ENCODE data around the gene CCDC8. TPM values are rescaled to one million over a fixed set of nuclear protein-coding genes. Genes with fewer than 3 reads are reported as not detected.

The CCDC8 gene, protein sequence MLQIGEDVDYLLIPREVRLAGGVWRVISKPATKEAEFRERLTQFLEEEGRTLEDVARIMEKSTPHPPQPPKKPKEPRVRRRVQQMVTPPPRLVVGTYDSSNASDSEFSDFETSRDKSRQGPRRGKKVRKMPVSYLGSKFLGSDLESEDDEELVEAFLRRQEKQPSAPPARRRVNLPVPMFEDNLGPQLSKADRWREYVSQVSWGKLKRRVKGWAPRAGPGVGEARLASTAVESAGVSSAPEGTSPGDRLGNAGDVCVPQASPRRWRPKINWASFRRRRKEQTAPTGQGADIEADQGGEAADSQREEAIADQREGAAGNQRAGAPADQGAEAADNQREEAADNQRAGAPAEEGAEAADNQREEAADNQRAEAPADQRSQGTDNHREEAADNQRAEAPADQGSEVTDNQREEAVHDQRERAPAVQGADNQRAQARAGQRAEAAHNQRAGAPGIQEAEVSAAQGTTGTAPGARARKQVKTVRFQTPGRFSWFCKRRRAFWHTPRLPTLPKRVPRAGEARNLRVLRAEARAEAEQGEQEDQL
- total RNA-seq: not detected

DNA sequence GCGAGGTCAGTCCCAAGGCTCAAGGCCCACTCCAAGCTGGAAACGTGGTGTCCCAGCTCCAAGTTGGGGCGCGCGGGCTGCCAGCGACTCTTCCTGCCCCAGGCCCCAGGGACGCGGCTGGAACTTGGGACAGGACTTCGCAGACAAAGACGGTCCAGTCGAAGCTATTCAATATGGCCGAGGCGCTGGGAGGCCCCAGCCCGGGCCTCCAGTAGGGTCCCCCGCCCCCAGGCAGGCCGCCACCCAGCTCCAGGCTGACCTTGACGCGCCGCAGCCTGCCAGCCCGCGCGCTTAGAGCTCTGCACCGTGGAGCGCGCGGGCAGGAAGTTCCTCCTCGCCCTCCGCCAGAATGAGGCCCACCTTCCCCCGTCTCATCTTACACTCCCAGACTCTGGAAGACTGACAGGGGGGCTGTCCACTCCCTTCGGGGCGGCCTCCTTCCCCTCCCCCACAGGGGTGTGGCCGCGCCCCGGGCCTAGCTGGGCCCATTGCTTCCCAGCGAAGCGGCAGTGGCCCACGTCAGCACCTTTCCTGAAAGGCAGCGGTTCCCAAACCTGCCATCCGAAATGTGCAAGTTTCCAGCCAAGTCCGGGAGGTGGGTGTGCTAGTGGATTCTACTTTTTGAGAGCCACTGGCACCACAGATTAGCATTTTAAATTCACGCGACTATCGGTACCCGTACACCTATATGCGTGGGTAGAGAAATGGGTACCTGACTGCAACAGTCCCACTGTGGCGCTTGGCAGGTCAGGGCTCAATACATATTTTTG is at the start of gene CCDC8:
Gene CCDC8, minus strand, starts transcription at position 303 of the 770 bp plus-strand sequence. CDS start 754 bp downstream, outside the sequence.
- no peak within 1 kb of the TSS for H3K4me3 ChIP-seq (ENCODE audit: low read length)
- peaks cover 61% of the 10 kb centered on the region for H3K27me3 ChIP-seq (ENCODE audit: insufficient read depth, low read length)
- no peaks in the 10 kb centered on the region for H3K4me1 ChIP-seq (ENCODE audit: insufficient read depth, low read length)
- no peaks in the 10 kb centered on the region for H3K9me3 ChIP-seq (ENCODE audit: low read depth, low read length)

DNA sequence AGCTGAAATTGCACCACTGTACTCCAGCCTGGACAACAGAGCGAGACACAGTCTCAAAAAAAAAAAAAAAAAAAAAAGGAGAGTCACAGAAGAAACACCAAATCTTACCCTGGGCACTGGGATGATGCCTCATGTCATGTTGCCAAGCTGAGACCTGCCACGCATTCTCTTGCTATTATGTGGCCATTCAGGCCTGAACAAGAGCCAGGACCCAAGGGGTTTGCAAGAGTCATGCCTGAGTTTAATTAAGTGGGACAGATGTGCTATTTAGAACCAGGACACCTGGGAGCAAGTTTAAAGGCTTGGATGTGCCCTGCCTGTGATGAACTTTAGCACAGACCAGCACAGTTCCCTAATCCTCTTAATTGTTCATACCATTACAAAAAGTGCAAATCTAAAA is 48.2 kb upstream of the CCDC8 start:
- no peak overlapping the region for H3K4me3 ChIP-seq (ENCODE audit: low read length)
- no peaks in the 10 kb centered on the region for H3K4me1 ChIP-seq (ENCODE audit: insufficient read depth, low read length)
- H3K9me3 ChIP-seq (ENCODE audit: low read depth, low read length): no peaks in the 10 kb centered on the region

DNA sequence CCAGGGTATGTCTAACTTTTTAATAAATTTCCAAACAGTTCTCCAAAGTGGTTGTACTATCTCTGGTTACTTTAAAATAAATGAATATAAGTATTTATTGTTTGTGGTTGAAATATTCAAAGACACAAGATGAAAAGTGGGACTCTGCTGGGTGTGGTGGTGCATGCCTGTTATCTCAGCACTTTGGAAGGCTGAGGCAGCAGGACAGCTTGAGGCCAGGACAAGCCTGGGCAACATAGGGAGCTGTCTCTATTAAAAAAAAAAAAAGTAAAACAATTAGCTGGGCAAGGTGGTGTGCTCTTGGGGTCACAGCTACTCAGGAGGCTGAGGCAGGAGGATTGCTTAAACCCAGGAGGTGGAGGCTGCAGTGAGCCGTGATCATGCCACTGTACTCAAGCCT is 47.6 kb upstream of the CCDC8 start:
- no peaks in the 10 kb centered on the region for H3K27me3 ChIP-seq (ENCODE audit: insufficient read depth, low read length)
- H3K4me1 ChIP-seq (ENCODE audit: insufficient read depth, low read length): no peaks in the 10 kb centered on the region
- no peaks in the 10 kb centered on the region for H3K9me3 ChIP-seq (ENCODE audit: low read depth, low read length)
- no peak overlapping the region for H3K4me3 ChIP-seq (ENCODE audit: low read length)

More for the DNA sequence above, 48.2 kb upstream of the CCDC8 start:
- H3K27me3 ChIP-seq (ENCODE audit: insufficient read depth, low read length): no peaks in the 10 kb centered on the region

DNA sequence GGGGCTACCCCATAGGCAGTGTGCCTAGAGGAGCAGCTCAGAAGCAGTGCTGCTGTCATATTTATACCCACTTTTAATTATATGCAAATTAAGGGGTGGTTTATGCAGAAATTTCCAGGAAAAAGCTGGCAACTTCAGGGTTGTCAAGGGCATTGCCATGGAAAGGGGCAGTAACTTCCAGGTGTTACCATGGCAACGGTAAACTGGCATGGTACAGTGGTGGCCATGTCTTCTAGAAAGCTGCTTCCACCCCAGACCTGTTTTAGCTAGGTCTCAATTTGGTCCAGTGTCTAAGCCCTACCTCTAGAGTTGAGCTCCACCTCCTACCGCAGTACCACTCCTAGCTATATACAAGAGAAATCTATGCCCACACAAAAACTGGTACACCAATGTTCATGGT is 46.7 kb upstream of the CCDC8 start:
- H3K27me3 ChIP-seq (ENCODE audit: insufficient read depth, low read length): no peaks in the 10 kb centered on the region
- H3K4me1 ChIP-seq (ENCODE audit: insufficient read depth, low read length): no peaks in the 10 kb centered on the region
- no peaks in the 10 kb centered on the region for H3K9me3 ChIP-seq (ENCODE audit: low read depth, low read length)
- H3K4me3 ChIP-seq (ENCODE audit: low read length): no peak overlapping the region

DNA sequence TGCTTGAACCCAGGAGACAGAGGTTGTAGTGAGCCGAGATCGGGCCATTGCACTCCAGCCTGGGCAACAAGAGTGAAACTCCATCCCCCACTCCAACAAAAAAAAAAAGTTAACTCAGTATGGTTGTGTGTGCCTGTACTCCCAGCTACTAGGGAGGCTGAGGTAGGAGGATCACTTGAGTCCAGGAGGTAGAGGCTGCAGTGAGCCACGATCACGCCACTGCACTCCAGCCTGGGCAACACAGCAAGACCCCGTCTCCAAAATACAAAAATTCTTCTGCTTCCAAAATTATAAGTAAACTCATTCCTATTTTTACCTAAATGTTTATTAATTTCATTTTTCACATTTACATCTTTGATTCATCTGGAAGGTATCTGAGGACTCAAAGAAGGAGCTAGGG is 43.6 kb upstream of the CCDC8 start:
- H3K4me3 ChIP-seq (ENCODE audit: low read length): no peak overlapping the region
- no peaks in the 10 kb centered on the region for H3K9me3 ChIP-seq (ENCODE audit: low read depth, low read length)
- H3K27me3 ChIP-seq (ENCODE audit: insufficient read depth, low read length): no peaks in the 10 kb centered on the region
- H3K4me1 ChIP-seq (ENCODE audit: insufficient read depth, low read length): no peaks in the 10 kb centered on the region

DNA sequence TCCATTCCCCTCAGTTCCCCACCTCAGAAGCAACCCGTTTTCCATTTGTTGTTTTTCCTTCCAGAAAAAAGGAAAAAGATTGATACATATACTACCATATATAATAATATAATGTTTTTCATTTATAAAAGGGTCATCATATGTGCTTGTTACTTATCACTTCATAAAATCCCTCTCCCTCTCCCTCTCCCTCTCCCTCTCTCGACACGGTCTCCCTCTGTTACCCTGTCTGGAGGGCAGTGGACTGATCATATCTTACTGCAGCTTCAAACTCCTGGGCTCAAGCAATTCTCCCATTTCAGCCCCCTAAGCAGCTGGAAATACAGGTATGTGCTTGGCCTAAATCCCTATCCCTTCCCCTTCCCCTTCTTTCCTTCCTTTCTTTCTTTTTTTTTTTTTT is 40.9 kb upstream of the CCDC8 start:
- Histone ChIP-seq H3K4me3 (ENCODE audit: low read length) (no peak overlapping the region), H3K4me1 (ENCODE audit: insufficient read depth, low read length) (no peaks in the 10 kb centered on the region), H3K27me3 (ENCODE audit: insufficient read depth, low read length) (peaks cover 2% of the 10 kb centered on the region), H3K9me3 (ENCODE audit: low read depth, low read length) (no peaks in the 10 kb centered on the region)

DNA sequence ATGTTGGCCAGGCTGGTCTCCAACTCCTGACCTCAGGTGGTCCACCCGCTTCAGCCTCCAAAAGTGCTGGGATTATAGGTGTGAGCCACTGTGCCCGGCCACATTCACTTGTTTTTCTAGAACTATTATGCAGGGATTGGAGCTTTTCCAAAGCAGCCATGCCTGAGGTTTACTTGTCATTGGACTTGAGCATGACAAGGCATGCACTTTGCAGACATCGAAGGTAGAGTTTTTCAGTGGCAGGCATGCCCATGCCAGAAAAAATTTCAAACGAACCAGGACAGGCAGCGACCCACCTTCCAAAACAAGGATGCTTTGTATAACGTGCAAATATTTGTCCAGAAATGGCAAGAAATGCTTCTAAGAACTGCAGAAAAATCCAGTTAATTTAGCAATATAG is 40.3 kb upstream of the CCDC8 start:
- no peak overlapping the region for H3K4me3 ChIP-seq (ENCODE audit: low read length)
- no peaks in the 10 kb centered on the region for H3K9me3 ChIP-seq (ENCODE audit: low read depth, low read length)
- no peaks in the 10 kb centered on the region for H3K4me1 ChIP-seq (ENCODE audit: insufficient read depth, low read length)
- H3K27me3 ChIP-seq (ENCODE audit: insufficient read depth, low read length): peaks cover 2% of the 10 kb centered on the region

DNA sequence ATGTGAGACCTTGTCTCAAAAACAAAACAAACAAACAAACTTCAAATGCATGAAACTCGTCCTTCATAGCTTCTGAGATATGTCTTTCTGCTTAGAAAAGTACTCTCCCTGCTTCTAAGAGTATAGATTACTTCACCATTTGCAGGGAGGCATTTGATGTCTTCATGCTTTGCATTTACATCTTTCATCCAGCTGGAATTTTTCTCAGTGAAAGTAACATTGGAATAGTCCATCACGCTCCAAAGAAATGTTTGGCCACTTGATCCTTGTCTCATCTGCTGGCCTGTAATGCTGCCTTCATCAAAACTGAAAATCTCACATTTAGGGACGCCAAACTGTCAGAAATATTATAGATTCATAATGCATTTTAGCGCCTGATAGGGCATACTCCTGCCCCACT is 38.8 kb upstream of the CCDC8 start:
- H3K9me3 ChIP-seq (ENCODE audit: low read depth, low read length): no peaks in the 10 kb centered on the region
- H3K4me1 ChIP-seq (ENCODE audit: insufficient read depth, low read length): no peaks in the 10 kb centered on the region
- H3K4me3 ChIP-seq (ENCODE audit: low read length): no peak overlapping the region
- H3K27me3 ChIP-seq (ENCODE audit: insufficient read depth, low read length): peaks cover 2% of the 10 kb centered on the region

DNA sequence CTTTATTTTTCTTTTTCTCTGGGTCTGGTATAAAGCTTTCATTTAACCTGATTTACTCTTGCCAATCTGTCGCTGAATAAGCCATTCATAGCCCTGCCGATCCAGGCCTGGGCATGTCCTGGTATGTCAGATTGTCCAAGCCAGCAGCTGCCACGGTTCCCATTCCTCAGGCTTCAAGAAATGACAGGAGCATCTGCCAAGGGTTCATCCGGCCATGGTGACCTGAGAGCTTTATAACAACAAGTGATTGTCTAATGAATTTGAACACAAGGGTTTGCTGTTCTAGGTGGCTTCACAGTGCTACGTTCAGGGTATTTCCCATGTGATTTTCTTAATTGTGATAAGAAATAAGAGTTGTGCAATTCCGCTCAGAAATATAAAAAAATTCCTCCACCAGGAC is 38.0 kb upstream of the CCDC8 start:
- Histone ChIP-seq H3K4me3 (ENCODE audit: low read length) (no peak overlapping the region), H3K4me1 (ENCODE audit: insufficient read depth, low read length) (no peaks in the 10 kb centered on the region), H3K27me3 (ENCODE audit: insufficient read depth, low read length) (peaks cover 2% of the 10 kb centered on the region), H3K9me3 (ENCODE audit: low read depth, low read length) (no peaks in the 10 kb centered on the region)

DNA sequence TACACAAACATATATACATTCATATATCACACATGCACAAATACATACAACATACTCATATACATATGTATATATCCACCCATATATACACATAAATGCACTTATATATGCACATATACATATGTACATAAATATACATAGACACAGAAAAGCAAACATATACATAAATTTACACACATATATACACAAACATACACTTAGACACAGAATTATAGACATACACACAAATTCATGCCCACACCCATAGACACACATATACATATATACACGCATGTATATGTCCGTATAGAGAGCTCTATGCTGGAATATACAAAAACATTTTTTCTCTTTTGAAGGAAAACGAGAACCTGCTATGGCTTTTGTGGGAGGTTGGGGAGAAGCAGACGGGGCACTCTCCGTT is 37.4 kb upstream of the CCDC8 start:
- no peaks in the 10 kb centered on the region for H3K4me1 ChIP-seq (ENCODE audit: insufficient read depth, low read length)
- no peaks in the 10 kb centered on the region for H3K9me3 ChIP-seq (ENCODE audit: low read depth, low read length)
- H3K27me3 ChIP-seq (ENCODE audit: insufficient read depth, low read length): peaks cover 2% of the 10 kb centered on the region
- no peak overlapping the region for H3K4me3 ChIP-seq (ENCODE audit: low read length)

DNA sequence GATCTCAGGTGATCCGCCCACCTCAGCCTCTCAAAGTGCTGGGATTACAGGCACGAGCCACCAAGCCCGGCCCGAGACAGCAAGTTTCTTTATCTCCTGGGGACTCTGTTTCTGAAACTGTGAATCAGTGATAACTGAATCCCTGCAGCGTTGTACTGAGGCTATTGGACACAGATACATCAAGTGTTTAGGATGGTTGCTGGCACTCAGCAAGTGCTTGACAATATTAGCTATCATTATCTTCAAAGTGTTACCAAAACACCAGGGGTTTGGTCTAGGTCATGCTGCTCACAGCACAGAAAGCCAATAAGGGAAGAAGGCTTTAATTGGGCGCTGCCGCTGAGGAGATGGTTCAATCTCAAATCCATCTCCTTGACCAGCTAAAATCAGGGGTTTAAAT is 35.9 kb upstream of the CCDC8 start:
- Histone ChIP-seq H3K9me3 (ENCODE audit: low read depth, low read length) (no peaks in the 10 kb centered on the region), H3K27me3 (ENCODE audit: insufficient read depth, low read length) (peaks cover 2% of the 10 kb centered on the region)

DNA sequence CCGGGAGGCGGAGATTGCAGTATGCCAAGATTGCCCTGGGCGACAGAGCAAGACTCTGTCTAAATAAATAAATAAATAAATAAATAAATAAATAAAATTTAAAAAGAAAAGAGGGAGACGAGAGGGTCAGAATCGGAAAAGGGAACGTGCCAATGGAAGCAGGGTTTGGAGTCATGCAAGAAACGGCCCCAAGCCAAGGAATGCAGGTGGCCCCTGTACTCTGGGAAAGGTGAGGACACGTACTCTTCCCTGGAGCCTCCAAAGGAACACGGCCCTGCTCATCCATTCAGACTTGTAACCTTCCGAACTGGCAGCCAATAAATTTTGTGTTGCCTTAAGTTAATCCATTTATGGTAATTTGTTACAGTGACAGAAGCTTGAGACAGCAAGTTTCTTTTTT is 35.2 kb upstream of the CCDC8 start:
- H3K4me1 ChIP-seq (ENCODE audit: insufficient read depth, low read length): no peaks in the 10 kb centered on the region
- H3K9me3 ChIP-seq (ENCODE audit: low read depth, low read length): no peaks in the 10 kb centered on the region
- H3K4me3 ChIP-seq (ENCODE audit: low read length): no peak overlapping the region
- H3K27me3 ChIP-seq (ENCODE audit: insufficient read depth, low read length): peaks cover 2% of the 10 kb centered on the region

More for the DNA sequence above, 35.9 kb upstream of the CCDC8 start:
- no peaks in the 10 kb centered on the region for H3K4me1 ChIP-seq (ENCODE audit: insufficient read depth, low read length)
- H3K4me3 ChIP-seq (ENCODE audit: low read length): no peak overlapping the region

DNA sequence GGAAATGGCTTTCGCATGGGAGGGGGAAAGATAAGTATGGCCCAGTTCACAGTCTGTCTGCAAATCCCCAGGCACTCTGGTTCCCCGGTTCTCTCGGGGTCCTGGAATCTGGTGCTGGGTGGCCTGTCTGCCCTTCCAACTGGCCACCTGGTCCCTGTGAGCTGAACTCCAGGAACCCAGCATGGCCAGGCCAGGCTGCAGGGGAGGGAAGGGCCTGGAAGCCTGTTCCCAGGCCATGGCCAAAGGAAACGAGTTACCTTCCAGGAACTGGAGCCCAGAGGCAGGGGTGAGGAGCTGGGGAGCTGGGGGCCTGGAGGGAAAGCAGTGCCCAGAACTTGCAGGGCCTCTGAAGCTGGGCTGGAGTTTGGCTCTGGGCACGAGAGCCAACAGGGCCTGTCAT is 34.5 kb upstream of the CCDC8 start:
- Histone ChIP-seq H3K4me3 (ENCODE audit: low read length) (no peak overlapping the region), H3K9me3 (ENCODE audit: low read depth, low read length) (no peaks in the 10 kb centered on the region), H3K4me1 (ENCODE audit: insufficient read depth, low read length) (no peaks in the 10 kb centered on the region), H3K27me3 (ENCODE audit: insufficient read depth, low read length) (peaks cover 2% of the 10 kb centered on the region)

DNA sequence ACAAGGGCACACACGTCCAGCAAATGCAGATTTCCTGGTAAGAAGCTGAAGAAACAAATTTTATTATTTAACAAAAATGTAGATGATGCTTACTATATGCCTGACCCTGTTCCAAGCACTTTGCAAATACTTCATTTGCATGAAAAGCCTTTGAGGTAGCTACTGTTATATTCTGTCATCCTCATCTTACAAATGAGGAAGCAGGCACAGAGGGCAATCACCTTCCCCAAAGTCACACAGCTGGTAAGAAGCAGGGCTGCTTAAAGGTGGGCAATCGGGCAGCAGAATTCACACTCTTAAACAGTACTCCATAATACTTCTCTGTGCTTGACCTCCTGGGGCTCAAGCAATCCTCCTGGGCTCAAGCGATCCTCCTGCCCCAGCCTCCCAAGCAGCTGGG is 33.6 kb upstream of the CCDC8 start:
- Histone ChIP-seq H3K27me3 (ENCODE audit: insufficient read depth, low read length) (peaks cover 2% of the 10 kb centered on the region), H3K4me3 (ENCODE audit: low read length) (no peak overlapping the region), H3K9me3 (ENCODE audit: low read depth, low read length) (no peaks in the 10 kb centered on the region), H3K4me1 (ENCODE audit: insufficient read depth, low read length) (no peaks in the 10 kb centered on the region)

DNA sequence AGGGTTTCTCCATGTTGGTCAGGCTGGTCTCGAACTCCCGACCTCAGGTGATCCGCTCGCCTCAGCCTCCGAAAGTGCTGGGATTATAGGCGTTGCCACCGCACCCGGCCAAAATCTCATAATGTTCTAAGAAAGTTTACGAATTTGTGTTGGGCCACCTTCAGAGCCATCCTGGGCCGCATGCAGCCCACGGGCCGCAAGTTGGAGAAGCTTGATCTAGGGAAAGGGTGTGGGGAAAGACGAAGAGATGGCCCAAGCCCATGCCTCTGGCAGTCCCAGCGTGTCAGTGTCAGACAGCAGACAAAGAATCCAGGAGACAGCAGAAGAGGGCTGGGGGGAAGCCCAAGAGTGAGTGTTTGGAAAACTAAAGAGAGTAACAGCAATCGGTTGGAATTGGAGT is 32.7 kb upstream of the CCDC8 start:
- Histone ChIP-seq H3K4me1 (ENCODE audit: insufficient read depth, low read length) (no peaks in the 10 kb centered on the region), H3K27me3 (ENCODE audit: insufficient read depth, low read length) (peaks cover 2% of the 10 kb centered on the region), H3K9me3 (ENCODE audit: low read depth, low read length) (no peaks in the 10 kb centered on the region), H3K4me3 (ENCODE audit: low read length) (no peak overlapping the region)

All from mononuclear cell (primary cell).